ENCODE measurements around the gene CD200.
"Not testable (repeated sequence)": the region's sequence is repeated elsewhere in the genome, so short reads cannot be mapped to it uniquely, and the experiment has no call there.

Gene CD200

GRCh38 chr3:112388972-112389371, 56.0 kb downstream of the CD200 start:
- DNase-seq (ENCODE audit: low read depth in 4 of 4, low spot score in 1 of 4), result no peak

DNA sequence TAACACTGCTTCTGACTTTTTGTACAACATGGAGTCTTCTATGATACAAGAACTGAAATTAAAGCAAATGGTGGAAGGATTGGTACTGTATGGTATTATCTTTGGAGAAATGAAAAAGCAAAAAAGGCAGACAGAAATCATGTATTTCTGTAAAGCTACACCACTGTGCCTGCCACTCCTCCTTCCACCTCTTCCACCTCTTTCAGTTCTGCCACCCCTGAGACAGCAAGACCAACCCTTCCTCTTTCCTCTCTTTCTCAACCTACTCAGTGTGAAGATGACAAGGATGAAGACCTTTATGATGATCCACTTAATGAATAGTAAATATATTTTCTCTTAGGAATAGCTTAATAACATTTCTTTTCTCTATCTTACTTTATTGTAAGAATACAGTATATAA, 57.0 kb downstream of the CD200 start:
- no peak for DNase-seq (ENCODE audit: low read depth in 4 of 4, low spot score in 1 of 4)

DNA sequence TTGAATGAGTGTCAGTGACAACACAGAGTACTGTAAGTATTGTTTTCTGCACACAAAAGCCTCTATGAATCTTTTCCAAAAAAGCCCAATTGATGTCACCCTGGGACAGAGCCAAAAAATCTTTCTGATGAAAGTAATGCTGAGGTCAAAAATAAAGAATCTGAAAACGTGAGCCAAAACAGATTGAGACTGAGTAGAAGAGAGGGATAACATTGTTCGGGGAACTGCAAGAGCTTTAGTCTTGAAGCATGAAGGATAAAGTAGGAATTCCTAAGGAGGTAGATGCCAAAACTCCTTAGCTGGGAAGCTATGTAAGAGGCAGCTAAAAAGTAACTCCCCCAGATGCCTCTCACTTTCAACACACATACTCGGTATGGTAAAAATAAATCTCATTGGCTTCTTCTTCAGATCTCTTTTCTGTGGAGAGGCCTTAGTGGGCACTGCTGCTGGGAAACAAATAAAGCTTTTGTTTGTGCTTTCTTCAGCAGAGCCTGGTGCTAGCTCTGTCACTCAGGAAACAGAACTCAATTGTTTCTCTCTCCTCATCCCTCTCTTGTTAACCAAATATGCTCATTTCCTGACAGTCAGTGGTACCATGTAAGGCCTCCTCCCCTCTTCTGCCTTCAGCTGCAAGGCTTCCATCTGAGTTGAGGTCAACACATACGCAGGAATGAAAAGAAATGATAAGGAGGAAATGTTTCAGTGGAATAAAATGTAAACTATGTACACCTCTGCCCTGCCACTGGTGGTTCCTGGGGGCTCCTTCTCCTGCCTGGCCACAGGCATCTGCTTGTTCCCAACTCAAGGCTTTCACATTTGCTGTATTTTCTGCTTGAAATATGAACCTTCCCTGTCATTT, 58.1 kb downstream of the CD200 start:
- DNase-seq (ENCODE audit: low read depth in 4 of 4, low spot score in 1 of 4), result no peak

- no peak for DNase-seq (ENCODE audit: low read depth in 4 of 4, low spot score in 1 of 4)
These were observed 58.7 kb downstream of the CD200 start for GRCh38 chr3:112391648-112392047.

DNA sequence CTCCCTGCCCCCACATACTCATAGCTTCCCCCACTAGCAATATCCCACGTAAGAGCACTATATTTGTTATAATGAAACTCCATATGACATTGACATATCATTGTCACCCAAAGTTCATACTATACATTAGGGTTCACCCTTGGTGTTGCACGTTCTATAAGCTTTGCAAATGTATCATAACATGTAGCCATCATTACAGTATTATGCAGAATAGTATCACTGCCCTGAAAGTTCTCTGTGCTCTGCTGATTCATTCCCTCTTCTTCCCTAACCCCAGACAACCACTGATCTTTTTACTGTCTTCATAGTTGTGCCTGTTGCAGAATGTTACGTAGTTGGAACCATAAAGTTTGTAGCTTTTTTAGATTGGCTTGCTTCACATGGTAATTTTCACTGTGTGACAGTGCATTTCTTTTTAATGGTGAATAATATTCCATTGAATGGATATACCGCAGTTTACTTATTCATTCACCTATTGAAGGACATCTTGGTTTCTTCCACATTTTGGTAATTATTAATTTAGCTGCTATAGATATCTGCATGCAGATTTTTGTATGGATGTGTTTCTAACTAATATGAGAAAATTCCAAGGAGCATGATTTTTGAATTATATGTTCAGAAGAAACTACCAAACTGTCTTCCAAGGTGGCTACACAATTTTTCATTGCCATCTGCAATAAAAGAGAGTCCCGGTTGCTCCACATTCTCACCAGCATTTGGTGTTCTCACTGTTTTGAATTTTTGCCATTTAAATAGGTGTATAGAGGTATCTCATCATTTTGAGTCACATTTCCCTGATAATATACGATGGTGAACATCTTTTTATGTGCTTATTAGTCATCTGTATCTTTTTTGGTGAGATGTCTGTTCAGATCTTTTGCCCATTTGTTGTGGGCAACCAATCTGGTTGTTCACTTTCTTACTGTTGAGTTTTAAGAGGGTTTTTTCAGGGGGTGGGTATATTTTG, 59.7 kb downstream of the CD200 start:
- no peak for DNase-seq (ENCODE audit: low read depth in 4 of 4, low spot score in 1 of 4)

DNA sequence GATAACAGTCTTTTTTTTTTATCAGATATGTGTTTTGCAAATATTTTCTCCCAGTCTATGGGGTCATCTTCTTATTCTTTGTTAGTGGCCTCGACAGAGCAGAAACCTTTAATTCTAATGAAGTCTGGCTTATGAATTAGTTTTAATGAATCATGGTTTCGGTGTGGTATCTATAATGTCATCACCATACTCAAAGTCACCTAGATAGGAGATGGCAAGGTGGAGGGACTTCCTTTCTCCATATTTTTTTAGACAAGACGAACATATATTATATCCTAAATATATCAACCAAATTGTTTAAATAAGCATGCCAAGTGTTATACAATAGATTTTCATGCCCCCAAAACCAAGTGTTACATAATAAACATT, 60.4 kb downstream of the CD200 start:
- no peak for DNase-seq (ENCODE audit: low read depth in 4 of 4, low spot score in 1 of 4)

DNA sequence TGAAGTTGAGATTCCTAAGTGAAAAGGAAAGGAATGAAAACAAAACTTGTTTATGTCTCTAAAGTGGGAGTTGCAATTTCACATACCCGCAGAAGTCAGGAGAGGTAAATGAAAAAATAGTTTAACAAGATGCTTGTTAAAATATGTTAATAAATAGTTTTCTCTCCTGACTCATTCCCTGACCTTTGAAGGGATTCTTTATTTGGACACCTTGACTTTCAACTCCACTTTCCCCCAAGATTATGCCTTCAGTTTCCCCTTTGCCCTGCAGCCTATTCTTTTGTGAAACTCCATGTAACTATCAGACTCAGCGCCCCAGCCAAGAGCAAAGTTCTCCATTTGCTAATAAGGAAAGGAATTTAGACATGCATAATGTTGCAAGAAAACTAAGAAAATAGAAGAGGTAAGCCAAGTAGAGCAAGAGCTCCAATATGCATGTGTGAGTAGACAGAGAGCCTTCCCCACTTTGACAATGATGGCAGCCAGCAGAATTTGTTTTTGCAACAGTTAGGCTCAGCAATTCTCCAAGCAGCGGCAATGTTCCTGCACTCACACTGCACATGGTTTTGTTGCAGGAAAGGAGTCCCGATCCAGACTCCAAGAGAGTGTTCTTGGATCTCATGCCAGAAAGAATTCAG, 61.2 kb downstream of the CD200 start:
- DNase-seq (ENCODE audit: low read depth in 4 of 4, low spot score in 1 of 4), result no peak

DNA sequence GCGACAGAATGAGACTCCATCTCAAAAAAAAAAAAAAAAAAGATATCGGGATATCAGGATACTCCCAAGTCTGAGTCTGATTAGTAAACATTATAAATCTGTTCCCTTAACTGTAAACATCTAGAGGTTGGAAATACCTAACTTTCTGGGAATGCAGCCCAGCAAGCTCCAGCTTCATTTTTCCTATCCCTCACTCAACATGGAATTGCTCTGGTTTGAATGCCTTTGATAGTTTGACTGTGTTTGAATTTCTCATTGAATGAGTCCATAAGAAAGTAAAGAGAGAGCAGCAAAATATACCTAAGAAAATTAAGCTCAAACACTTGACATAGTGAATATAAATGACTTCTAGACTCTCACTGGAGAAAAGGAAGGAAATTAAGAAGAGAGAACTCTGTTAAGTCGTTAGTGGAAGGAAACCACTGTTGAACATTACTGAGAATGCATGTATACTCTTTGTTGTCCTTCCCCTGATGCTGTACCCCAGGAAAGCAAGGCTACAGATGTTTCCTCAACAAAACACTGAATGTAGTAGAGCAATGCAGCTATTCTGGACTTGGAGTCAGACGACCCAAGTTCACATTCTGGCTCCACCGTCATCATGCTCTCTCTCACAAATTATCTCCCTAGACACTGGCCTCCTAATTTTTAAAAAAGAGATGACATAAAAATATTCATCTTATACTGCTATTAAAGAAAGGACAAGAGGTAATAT, 62.4 kb downstream of the CD200 start:
- no peak for DNase-seq (ENCODE audit: low read depth in 4 of 4, low spot score in 1 of 4)

DNA sequence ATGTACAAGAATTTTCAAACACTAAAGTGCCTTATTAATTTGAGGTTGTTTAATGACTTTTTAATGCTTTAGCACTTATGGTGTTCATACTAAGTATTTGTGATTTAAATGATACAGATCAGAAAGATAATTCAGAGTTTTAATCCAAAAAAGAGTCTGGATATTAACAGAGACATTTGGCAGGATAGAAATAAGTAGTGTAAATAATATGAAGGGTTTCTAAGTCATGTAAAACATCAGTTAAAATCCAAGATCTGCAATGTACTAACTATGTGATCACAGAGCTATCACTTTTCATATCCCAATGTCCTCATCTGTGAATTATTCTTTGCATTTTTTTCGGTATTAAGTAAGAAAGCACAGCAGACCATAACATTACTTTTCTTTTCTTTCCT, 62.9 kb downstream of the CD200 start:
- DNase-seq (ENCODE audit: low read depth in 4 of 4, low spot score in 1 of 4), result no peak

DNA sequence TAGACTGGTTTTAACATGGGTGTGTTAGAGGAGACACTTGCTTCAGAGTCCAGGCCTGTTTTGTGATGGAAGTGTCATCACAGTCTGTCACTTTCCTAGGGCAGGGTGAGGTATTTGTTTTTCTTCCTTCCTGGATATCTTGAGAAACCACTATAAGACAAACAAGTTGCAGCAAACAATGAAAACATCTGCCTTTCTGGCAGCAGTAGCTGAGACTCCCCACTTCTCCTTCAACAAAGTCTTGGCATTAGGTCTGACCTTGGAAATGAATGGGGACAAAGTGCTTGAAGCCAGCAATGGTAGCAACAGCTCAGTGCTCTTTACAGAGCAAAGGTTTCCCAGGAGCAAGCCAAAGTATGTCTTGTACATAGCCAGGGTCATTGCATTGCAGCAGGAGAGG, 64.6 kb downstream of the CD200 start:
- no peak for DNase-seq (ENCODE audit: low read depth in 4 of 4, low spot score in 1 of 4)

DNA sequence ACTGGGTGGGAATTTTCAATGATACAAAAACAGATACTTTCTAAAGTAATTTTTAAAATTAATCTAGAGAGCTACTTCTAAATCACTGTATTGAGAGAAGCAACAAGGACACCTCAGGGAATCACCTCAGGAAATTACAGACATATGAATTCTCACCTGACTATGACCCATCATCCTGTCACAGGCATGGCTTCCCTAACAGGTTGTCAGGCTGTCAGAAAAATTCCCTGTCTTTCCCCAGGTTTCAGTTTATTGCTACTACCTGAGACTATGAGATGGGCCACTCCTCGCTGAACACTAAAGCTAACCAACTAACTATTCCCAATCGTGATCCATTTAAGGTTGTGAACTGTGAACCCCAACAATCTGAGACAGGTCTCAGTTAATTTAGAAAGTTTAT, 66.1 kb downstream of the CD200 start:
- DNase-seq (ENCODE audit: low read depth in 4 of 4, low spot score in 1 of 4), result no peak

DNA sequence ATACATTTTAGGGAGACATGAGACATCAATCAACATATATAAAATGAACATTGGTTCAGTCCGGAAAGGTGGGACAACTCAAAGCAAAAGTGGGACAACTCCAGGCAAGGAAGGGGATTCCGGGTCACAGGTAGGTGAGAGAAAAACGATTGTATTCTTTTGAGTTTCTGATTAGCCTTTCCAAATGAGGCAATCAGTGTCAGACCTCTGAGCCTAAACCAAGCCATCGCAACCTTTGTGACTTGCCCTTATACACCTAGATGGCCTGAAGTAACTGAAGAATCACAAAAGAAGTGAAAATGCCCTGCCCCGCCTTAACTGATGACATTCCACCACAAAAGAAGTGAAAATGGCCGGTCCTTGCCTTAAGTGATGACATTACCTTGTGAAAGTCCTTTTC, 66.6 kb downstream of the CD200 start:
- not testable (repeated sequence) for DNase-seq (ENCODE audit: low read depth in 4 of 4, low spot score in 1 of 4)

- DNase-seq (ENCODE audit: low read depth in 4 of 4, low spot score in 1 of 4), result not testable (repeated sequence)
These were observed 67.4 kb downstream of the CD200 start for GRCh38 chr3:112400317-112400716.

DNA sequence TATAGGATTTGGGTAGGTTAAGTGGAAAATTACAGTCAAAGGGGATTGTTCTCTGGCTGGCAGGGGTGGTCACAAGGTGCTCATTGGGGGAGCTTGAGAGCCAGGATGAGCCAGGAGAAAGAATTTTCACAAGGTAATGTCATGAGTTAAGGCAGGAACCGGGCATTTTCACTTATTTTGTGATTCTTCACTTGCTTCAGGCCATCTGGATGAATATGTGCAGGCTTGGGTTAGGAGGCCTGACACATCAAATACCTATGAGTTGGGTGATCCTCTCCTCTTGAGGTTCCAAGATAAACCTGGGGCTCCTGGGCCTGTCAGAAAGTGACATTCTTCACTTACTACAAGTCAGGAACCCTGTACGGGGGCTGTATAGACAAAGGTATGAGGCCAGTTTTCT, 68.7 kb downstream of the CD200 start:
- DNase-seq (ENCODE audit: low read depth in 4 of 4, low spot score in 1 of 4), result no peak

DNA sequence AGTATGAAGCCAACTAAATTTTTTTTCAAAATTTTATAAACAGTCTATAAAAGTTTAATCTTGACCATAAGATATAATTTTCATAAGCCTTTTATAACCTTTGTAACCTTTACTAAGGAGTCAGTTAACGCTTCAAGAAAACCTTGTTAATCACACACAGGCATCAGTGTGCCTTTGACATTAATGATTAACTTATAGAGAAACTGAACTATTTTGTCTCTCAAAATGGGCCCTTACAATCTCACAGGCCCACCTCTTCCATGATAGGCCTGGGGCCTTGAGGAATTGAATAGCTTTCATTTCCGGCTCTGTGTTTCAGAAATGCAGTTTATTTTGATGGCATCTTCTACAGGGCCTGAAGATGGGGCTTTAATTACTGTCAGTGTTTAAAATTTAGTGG, 70.1 kb downstream of the CD200 start:
- DNase-seq (ENCODE audit: low read depth in 4 of 4, low spot score in 1 of 4), result no peak

DNA sequence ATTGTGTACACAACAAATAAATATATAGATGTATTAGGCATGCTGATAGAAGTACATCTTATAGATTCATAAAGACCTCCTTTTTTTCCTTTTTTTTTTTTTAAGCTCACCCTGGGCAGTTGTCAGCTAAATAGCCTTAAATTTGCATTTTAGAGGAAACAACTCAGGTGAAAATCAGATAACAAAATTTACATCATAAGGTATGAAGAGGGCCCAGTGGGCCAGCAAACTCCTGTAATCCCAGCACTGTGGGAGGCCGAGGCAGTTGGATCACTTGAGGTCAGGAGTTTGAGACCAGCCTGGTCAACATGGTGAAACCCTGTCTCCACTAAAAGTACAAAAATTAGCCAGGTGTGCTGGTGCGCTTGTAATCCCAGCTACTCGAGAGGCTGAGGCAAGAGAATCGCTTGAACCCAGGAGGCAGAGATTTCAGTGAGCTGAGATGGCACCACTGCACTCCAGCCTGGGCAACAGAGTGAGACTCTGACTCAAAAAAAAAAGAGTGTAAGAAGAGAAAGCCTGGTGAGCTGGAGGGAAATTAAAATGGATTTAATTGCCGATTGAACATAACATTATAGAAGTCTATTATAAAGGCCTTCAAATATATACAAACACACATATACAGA, 72.1 kb downstream of the CD200 start:
- not testable (repeated sequence) for DNase-seq (ENCODE audit: low read depth in 4 of 4, low spot score in 1 of 4)

GRCh38 chr3:112405845-112406244, 72.9 kb downstream of the CD200 start:
- peak in 2 of 4 experiments; percentile 12 to 22 for DNase-seq (ENCODE audit: low read depth in 4 of 4, low spot score in 1 of 4)

DNA sequence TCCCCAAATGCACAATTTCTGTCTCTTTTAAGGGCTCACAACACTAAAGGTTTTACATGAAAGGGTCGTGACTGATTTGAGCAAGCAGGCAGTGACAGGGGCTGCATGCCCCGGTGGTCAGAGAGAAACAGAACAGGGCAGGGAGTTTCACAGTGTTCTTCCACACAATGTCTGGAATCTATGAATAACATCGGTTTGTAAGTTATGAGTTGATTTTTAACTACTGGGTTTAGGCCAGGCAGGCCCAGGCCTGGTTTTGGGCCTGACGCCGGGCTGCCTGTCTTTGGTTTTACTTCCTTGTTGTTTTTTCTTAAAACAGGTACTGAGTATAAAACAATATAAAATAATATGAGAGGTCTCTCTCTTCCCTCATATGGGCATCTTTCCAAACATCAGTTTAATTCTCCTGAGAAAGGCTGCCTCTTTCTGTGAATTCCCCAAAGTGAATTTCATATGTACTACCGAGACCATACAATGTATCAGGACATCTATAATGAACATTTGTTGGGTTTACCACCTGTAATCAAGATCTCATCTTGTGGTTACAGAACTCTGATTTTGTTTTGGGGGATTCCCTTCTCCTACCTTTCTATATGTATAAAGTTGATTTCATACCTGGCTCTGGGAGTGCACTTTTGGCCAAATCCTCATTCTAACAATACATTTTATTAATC, 74.4 kb downstream of the CD200 start:
- DNase-seq (ENCODE audit: low read depth in 4 of 4, low spot score in 1 of 4), result no peak

DNA sequence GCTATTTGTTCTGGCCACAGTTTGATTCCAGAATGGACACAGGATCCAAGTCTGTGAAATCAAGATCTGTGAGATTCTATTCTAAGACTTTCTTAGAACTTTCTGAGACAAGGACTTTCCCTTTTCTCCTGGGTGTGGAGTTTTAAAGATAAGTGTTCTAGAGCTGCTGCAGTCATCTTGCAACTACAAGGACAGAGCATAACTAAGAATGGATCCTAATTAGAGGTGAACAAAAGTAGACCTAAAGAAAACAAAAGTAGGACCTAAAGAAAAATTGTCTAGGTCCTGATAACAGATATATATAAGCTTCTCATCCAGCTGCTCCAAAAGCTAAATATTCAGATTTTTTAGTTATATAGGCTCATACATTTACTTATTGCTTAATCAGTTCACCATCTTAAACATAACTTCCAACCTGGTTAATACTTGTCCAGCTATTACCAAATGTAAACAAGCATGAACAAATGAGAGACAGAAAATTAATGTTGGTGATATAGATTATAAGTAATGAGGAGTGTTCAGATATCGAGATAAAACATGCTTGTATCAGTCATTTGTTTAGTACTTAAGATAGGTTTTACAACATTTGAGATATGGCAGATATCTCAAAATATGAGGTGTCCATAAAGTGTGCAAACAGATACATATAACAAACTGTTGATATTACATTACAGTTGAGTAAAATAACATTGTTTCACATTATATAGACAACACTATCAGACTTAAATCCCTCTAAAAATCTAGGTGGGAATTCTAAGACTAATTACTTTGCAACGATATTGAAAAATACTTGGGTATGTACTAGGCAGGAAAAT, 75.1 kb downstream of the CD200 start:
- DNase-seq (ENCODE audit: low read depth in 4 of 4, low spot score in 1 of 4), result no peak

Data from stimulated activated CD4-positive, alpha-beta T cell treated with anti-CD3 and anti-CD28 coated beads, Interleukin-1b, Interleukin-23, amount 100 ng/mL, for 24 hours (primary cell).